WTC11 (cell line): ENCODE data around the gene SPINK14. TPM values are rescaled to one million over a fixed set of nuclear protein-coding genes. Genes with fewer than 3 reads are reported as not detected.

Experiments used
- ATAC-seq: fragments of 200-7000 bp; cut with Tn5 transposase; 2 replicates; pipeline ENCODE4 v1.10.0; 2021; ENCODE audit warnings: mild to moderate bottlenecking, moderate library complexity
- CTCF ChIA-PET: fragments of 300-600 bp; sonication (Branson Sonifier 250); formaldehyde crosslinking; loops from one replicate; lab custom pipeline; 2021; ENCODE audit warnings: antibody characterized with exemption; lab: Charles Lee
- POLR2A ChIA-PET: fragments of 350-600 bp; sonication (Branson Sonifier 250); formaldehyde crosslinking; loops from one replicate; lab custom pipeline; 2021; ENCODE audit warnings: antibody characterized with exemption; lab: Charles Lee
- DNase-seq: peaks from one replicate; pipeline ENCODE4 v3.0.0; 2021; ENCODE audit warnings: low spot score
- H3K27ac Mint-ChIP-seq: 2 replicates; pipeline ENCODE4 v1.8.0; 2021; ENCODE audit warnings: mixed read lengths
- H3K27me3 Mint-ChIP-seq: 2 replicates; pipeline ENCODE4 v1.8.0; 2021; ENCODE audit warnings: low read depth, mild to moderate bottlenecking, moderate library complexity, mixed read lengths
- H3K36me3 Mint-ChIP-seq: 2 replicates; pipeline ENCODE4 v1.8.0; 2021; ENCODE audit warnings: mixed read lengths
- H3K4me1 Mint-ChIP-seq: 2 replicates; pipeline ENCODE4 v1.8.0; 2022; ENCODE audit warnings: mixed read lengths
- H3K4me3 Mint-ChIP-seq: 2 replicates; pipeline ENCODE4 v1.8.0; 2021; ENCODE audit warnings: mild to moderate bottlenecking, moderate library complexity, mixed read lengths
- H3K9me3 Mint-ChIP-seq: 2 replicates; pipeline ENCODE4 v1.8.0; 2021; ENCODE audit warnings: mixed read lengths
- CDX4 ChIP-seq: fragments of 250-450 bp; sonication (Bioruptor Pico); IDR thresholded peaks from 2 replicates; pipeline ENCODE4 v1.9.0; 2021; ENCODE audit warnings: moderate library complexity, mild to moderate bottlenecking, inconsistent platforms, borderline replicate concordance
- ELF4 ChIP-seq: sonication (generic); formaldehyde crosslinking; IDR thresholded peaks from 2 replicates; pipeline ENCODE4 v1.8.1; 2022; ENCODE audit warnings: low read depth, mild to moderate bottlenecking, moderate library complexity, missing genetic modification reagents
- EMX1 ChIP-seq: fragments of 250-450 bp; sonication (Bioruptor Pico); IDR thresholded peaks from 2 replicates; pipeline ENCODE4 v1.8.0; 2021; ENCODE audit warnings: mild to moderate bottlenecking
- GRHL2 ChIP-seq: fragments of 250-450 bp; sonication (Bioruptor Pico); IDR thresholded peaks from 2 replicates; pipeline ENCODE4 v1.8.0; 2022; ENCODE audit warnings: mild to moderate bottlenecking, moderate library complexity; ENCODE audit not compliant: insufficient replicate concordance, severe bottlenecking
- IRF2 ChIP-seq: sonication (generic); formaldehyde crosslinking; IDR thresholded peaks from 2 replicates; pipeline ENCODE4 v1.8.0; 2022; ENCODE audit warnings: low read depth, missing genetic modification reagents, borderline replicate concordance
- KAT7 ChIP-seq: sonication (generic); formaldehyde crosslinking; IDR thresholded peaks from 2 replicates; pipeline ENCODE4 v1.8.1; 2023; ENCODE audit warnings: missing genetic modification reagents, mild to moderate bottlenecking, borderline replicate concordance
- MAX ChIP-seq: sonication (generic); formaldehyde crosslinking; IDR thresholded peaks from 2 replicates; pipeline ENCODE4 v1.8.0; 2022; ENCODE audit warnings: mild to moderate bottlenecking, missing genetic modification reagents
- PRRX2 ChIP-seq: fragments of 250-450 bp; sonication (Bioruptor Pico); IDR thresholded peaks from 2 replicates; pipeline ENCODE4 v1.8.0; 2021; ENCODE audit warnings: mild to moderate bottlenecking
- RELA ChIP-seq: sonication (generic); formaldehyde crosslinking; IDR thresholded peaks from 2 replicates; pipeline ENCODE4 v1.8.1; 2022; ENCODE audit warnings: missing genetic modification reagents, mild to moderate bottlenecking, borderline replicate concordance
- SMAD4 ChIP-seq: sonication (generic); formaldehyde crosslinking; IDR thresholded peaks from 2 replicates; pipeline ENCODE4 v1.8.0; 2022; ENCODE audit warnings: mild to moderate bottlenecking, missing genetic modification reagents
- SOX15 ChIP-seq: fragments of 250-450 bp; sonication (Bioruptor Pico); IDR thresholded peaks from 2 replicates; pipeline ENCODE4 v1.9.0; 2021; ENCODE audit warnings: mild to moderate bottlenecking
- ZNF121 ChIP-seq: sonication (generic); formaldehyde crosslinking; IDR thresholded peaks from 2 replicates; pipeline ENCODE4 v1.8.0; 2023; ENCODE audit warnings: missing genetic modification reagents
- ZNF232 ChIP-seq: sonication (generic); formaldehyde crosslinking; IDR thresholded peaks from 2 replicates; pipeline ENCODE4 v1.8.0; 2022; ENCODE audit warnings: mild to moderate bottlenecking, missing genetic modification reagents
- ZNF396 ChIP-seq: fragments of 250-450 bp; sonication (Bioruptor Pico); IDR thresholded peaks from 2 replicates; pipeline ENCODE4 v1.8.0; 2021; ENCODE audit warnings: mild to moderate bottlenecking, moderate library complexity, borderline replicate concordance
- total RNA-seq: library from RNA; stranded (reverse); gene quantifications from 3 replicates; pipeline ENCODE4 v1.2.3, GENCODE V29; 2021
- TF ChIP-seq, protein P1 (sequence below): sonication (generic); formaldehyde crosslinking; conservative IDR thresholded peaks from 2 replicates; pipeline ENCODE4 v1.8.1; 2022; ENCODE audit warnings: mild to moderate bottlenecking, missing genetic modification reagents
- TF ChIP-seq, protein P2 (sequence below): sonication (generic); formaldehyde crosslinking; IDR thresholded peaks from 2 replicates; pipeline ENCODE4 v1.8.1; 2022; ENCODE audit warnings: low read depth, mild to moderate bottlenecking, moderate library complexity, missing genetic modification reagents, borderline replicate concordance
- TF ChIP-seq, protein P3 (sequence below): sonication (generic); formaldehyde crosslinking; IDR thresholded peaks from 2 replicates; pipeline ENCODE4 v1.8.0; 2023; ENCODE audit warnings: missing genetic modification reagents, mild to moderate bottlenecking, borderline replicate concordance

The SPINK14 gene
- total RNA-seq, 1 experiment from 2014 or later = not detected

DNA sequence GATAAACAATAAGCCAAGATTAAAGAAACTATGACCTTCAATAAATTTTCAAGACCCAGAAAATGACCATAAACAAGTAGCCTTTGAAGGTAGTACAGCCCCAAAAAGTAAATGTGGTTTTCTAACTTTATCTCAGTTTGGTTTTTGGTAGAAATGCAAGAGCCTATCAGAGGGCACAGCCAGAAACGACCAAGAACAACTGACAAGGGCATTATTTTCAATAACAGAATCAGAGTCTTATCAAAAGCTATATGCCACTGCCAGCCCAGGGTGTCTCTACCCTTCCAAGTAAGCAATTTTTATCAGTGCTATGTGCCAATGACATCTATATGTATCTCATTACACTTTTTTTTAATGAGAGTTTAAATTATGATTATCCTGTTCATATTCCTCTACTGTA, 22.7 kb downstream of the SPINK14 start (continued):
- no peak for TF ChIP-seq CDX4
- no peak for TF ChIP-seq ZNF232
- TF ChIP-seq, protein P1, sequence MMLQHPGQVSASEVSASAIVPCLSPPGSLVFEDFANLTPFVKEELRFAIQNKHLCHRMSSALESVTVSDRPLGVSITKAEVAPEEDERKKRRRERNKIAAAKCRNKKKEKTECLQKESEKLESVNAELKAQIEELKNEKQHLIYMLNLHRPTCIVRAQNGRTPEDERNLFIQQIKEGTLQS (CRISPR knock-in tag) = no peak
- no peak for TF ChIP-seq PRRX2
- TF ChIP-seq MAX = no peak

DNA sequence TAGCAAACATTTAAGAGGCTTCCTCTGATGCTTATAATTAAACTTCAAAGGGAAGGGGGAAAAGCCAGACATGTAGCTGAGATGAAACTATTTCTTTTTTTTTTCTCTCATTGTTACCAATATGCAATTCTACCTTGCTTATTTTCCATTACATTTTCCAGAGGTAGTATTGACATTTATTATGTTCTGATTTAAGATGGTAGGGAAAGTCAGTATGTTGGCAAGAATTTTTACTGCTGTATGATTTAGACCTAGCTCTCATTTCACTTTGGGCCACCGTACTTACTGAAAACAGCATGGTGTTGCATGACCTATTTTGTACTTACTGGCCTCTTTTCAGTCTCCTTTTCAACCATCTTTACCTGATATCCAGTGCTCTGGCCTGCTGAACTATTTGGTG, 24.9 kb downstream of the SPINK14 start:
- Mint-ChIP-seq H3K4me1 (no peaks in the 10 kb centered on the region), H3K27me3 (no peaks in the 10 kb centered on the region), H3K9me3 (no peaks in the 10 kb centered on the region), H3K4me3 (no peak overlapping the region), H3K27ac (no peak overlapping the region), H3K36me3 (no peaks in the 10 kb centered on the region)
- no peak for DNase-seq
- POLR2A ChIA-PET = no interaction called here
- CTCF ChIA-PET = no interaction called here
- ATAC-seq = no peak
- TF ChIP-seq SMAD4 (CRISPR knock-in tag) = no peak
- TF ChIP-seq ZNF232 = no peak
- no peak for TF ChIP-seq RELA
- no peak for TF ChIP-seq PRRX2
- TF ChIP-seq GRHL2 (CRISPR knock-in tag) = no peak
- TF ChIP-seq, protein P2, sequence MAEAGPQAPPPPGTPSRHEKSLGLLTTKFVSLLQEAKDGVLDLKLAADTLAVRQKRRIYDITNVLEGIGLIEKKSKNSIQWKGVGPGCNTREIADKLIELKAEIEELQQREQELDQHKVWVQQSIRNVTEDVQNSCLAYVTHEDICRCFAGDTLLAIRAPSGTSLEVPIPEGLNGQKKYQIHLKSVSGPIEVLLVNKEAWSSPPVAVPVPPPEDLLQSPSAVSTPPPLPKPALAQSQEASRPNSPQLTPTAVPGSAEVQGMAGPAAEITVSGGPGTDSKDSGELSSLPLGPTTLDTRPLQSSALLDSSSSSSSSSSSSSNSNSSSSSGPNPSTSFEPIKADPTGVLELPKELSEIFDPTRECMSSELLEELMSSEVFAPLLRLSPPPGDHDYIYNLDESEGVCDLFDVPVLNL (CRISPR knock-in tag) = no peak
- TF ChIP-seq ZNF121 (CRISPR knock-in tag) = no peak
- no peak for TF ChIP-seq ELF4 (CRISPR knock-in tag)
- TF ChIP-seq, protein P3, sequence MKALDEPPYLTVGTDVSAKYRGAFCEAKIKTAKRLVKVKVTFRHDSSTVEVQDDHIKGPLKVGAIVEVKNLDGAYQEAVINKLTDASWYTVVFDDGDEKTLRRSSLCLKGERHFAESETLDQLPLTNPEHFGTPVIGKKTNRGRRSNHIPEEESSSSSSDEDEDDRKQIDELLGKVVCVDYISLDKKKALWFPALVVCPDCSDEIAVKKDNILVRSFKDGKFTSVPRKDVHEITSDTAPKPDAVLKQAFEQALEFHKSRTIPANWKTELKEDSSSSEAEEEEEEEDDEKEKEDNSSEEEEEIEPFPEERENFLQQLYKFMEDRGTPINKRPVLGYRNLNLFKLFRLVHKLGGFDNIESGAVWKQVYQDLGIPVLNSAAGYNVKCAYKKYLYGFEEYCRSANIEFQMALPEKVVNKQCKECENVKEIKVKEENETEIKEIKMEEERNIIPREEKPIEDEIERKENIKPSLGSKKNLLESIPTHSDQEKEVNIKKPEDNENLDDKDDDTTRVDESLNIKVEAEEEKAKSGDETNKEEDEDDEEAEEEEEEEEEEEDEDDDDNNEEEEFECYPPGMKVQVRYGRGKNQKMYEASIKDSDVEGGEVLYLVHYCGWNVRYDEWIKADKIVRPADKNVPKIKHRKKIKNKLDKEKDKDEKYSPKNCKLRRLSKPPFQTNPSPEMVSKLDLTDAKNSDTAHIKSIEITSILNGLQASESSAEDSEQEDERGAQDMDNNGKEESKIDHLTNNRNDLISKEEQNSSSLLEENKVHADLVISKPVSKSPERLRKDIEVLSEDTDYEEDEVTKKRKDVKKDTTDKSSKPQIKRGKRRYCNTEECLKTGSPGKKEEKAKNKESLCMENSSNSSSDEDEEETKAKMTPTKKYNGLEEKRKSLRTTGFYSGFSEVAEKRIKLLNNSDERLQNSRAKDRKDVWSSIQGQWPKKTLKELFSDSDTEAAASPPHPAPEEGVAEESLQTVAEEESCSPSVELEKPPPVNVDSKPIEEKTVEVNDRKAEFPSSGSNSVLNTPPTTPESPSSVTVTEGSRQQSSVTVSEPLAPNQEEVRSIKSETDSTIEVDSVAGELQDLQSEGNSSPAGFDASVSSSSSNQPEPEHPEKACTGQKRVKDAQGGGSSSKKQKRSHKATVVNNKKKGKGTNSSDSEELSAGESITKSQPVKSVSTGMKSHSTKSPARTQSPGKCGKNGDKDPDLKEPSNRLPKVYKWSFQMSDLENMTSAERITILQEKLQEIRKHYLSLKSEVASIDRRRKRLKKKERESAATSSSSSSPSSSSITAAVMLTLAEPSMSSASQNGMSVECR (CRISPR knock-in tag) = no peak
- TF ChIP-seq KAT7 (CRISPR knock-in tag) = no peak

DNA sequence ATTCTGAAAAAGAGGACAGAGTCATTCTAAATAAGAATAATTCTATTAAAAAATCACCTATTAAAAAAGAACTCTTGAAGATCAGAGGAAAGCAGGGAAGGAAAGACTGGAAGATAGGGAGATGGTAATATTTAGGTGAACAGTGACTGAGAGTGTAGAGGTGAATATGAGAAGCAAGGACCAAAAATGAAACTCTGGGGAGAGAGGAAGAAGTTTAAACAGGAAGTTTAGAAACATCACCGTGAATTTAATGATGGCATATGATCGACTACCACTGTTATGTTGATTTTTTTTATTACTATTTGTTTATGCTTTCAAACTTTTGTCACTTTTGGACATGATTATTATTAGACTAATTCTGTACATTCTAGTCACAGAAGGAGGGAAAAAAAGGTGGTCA, 32.8 kb downstream of the SPINK14 start:
- TF ChIP-seq SOX15 (no peak), IRF2 (CRISPR knock-in tag) (no peak), GRHL2 (CRISPR knock-in tag) (no peak), ZNF232 (no peak), EMX1 (CRISPR knock-in tag) (no peak), ZNF396 (CRISPR knock-in tag) (no peak)
- TF ChIP-seq, protein P2 (CRISPR knock-in tag) = no peak
- Mint-ChIP-seq H3K9me3 (no peaks in the 10 kb centered on the region), H3K27ac (no peak overlapping the region), H3K27me3 (no peaks in the 10 kb centered on the region), H3K36me3 (no peaks in the 10 kb centered on the region), H3K4me3 (no peak overlapping the region), H3K4me1 (peaks cover 6% of the 10 kb centered on the region)
- ATAC-seq = no peak
- ChIA-PET CTCF (no interaction called here), POLR2A (no interaction called here)
- DNase-seq = no peak
